HG03064 (cell line): ENCODE results near the gene GAGE10.
"Not testable (repeated sequence)": the region's sequence is repeated elsewhere in the genome, so short reads cannot be mapped to it uniquely, and the experiment has no call there.

ENCODE experiments used
- ATAC-seq: cut with Tn5 transposase; IDR thresholded peaks from one replicate; pipeline ENCODE4 v1.9.1; 2021; ENCODE audit warnings: low read depth; ENCODE audit not compliant: unreplicated experiment

The GAGE10 gene

GRCh38 chrX:49273181-49273727 lies 30.2 kb upstream of the GAGE10 start:
- ATAC-seq: no peak

GRCh38 chrX:49276207-49276606 lies 27.2 kb upstream of the GAGE10 start:
- ATAC-seq: no peak

GRCh38 chrX:49276671-49277534 lies 26.5 kb upstream of the GAGE10 start:
- no peak for ATAC-seq

- no peak for ATAC-seq
Observed at GRCh38 chrX:49277535-49277830, 26.0 kb upstream of the GAGE10 start.

- no peak for ATAC-seq
Observed at GRCh38 chrX:49278081-49278480, 25.4 kb upstream of the GAGE10 start.

- ATAC-seq: no peak
Observed at GRCh38 chrX:49282647-49283011, 20.8 kb upstream of the GAGE10 start.

GRCh38 chrX:49284212-49284611 lies 19.2 kb upstream of the GAGE10 start:
- no peak for ATAC-seq

GRCh38 chrX:49286136-49286535 lies 17.3 kb upstream of the GAGE10 start:
- no peak for ATAC-seq

GRCh38 chrX:49286581-49286980 lies 16.9 kb upstream of the GAGE10 start:
- no peak for ATAC-seq

- ATAC-seq: no peak
Observed at GRCh38 chrX:49287665-49288064, 15.8 kb upstream of the GAGE10 start.

GRCh38 chrX:49290215-49290614 lies 13.2 kb upstream of the GAGE10 start:
- no peak for ATAC-seq

- ATAC-seq: no peak
Observed at GRCh38 chrX:49291615-49292337, 11.7 kb upstream of the GAGE10 start.

- no peak for ATAC-seq
Observed at GRCh38 chrX:49292400-49293362, 10.8 kb upstream of the GAGE10 start.

GRCh38 chrX:49299293-49299692 lies 4.2 kb upstream of the GAGE10 start:
- not testable (repeated sequence) for ATAC-seq

GRCh38 chrX:49300703-49301102 lies 2.7 kb upstream of the GAGE10 start:
- ATAC-seq: no peak

- not testable (repeated sequence) for ATAC-seq
Observed at GRCh38 chrX:49307775-49308174, 4.3 kb downstream of the GAGE10 start.

GRCh38 chrX:49308604-49309269 lies 5.3 kb downstream of the GAGE10 start:
- no peak for ATAC-seq

GRCh38 chrX:49309401-49309981 lies 6.0 kb downstream of the GAGE10 start:
- ATAC-seq: no peak

GRCh38 chrX:49310371-49310770 lies 6.9 kb downstream of the GAGE10 start:
- ATAC-seq: no peak

- ATAC-seq: no peak
Observed at GRCh38 chrX:49312176-49312575, 8.7 kb downstream of the GAGE10 start.
